PFSK-1 (cell line): Measurements from ENCODE around the gene FAM76A.

ENCODE experiments used
- POLR2AphosphoS5 ChIP-seq: IDR thresholded peaks from 2 replicates; pipeline ENCODE4 v1.6.1; 2012; ENCODE audit warnings: low read depth, mild to moderate bottlenecking, control low read depth, low read length, moderate library complexity
- SIN3A ChIP-seq: IDR thresholded peaks from 2 replicates; pipeline ENCODE4 v1.6.1; 2012; ENCODE audit warnings: mild to moderate bottlenecking, low read length, moderate library complexity, borderline replicate concordance; ENCODE audit not compliant: insufficient read depth
- TAF1 ChIP-seq: IDR thresholded peaks from 2 replicates; pipeline ENCODE4 v1.6.1; 2012; ENCODE audit warnings: low read length, control low read depth, borderline replicate concordance; ENCODE audit not compliant: insufficient read depth

- TF ChIP-seq SIN3A (no peak), POLR2AphosphoS5 (no peak), TAF1 (no peak)
These were observed 1.4 kb downstream of the FAM76A start for GRCh38 chr1:27727126-27727525.
